Measurements from ENCODE around the gene ADAMTS17.
"Not testable (repeated sequence)": the region's sequence is repeated elsewhere in the genome, so short reads cannot be mapped to it uniquely, and the experiment has no call there.

The ADAMTS17 gene

DNA sequence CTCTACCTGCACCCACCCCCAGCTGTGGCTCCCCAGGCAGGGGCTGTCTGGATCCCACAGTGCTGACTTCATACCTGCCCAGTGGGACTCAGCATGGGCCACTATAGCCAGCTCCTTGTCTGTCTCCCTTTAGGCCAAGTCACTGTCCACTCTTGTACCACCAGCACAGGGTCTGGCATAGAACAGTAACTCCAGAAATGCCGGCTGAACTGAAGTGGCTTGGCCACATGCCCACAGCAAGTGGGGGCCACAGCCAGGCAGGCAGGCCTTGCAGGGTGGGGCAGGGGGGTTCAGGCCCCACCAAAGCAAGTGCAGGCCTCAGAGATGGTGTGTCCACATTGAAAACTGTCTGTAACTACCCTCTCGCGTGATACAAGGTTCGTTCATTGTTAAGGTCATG, 355.9 kb downstream of the ADAMTS17 start:
- no peak for TF ChIP-seq GATA1 (IDR thresholded peaks at IDR 0.05; ENCODE audit: low read depth, low read length)
- TF ChIP-seq POLR2A (IDR thresholded peaks at IDR 0.05; ENCODE audit: low read length) = no peak
- no peak for DNase-seq

DNA sequence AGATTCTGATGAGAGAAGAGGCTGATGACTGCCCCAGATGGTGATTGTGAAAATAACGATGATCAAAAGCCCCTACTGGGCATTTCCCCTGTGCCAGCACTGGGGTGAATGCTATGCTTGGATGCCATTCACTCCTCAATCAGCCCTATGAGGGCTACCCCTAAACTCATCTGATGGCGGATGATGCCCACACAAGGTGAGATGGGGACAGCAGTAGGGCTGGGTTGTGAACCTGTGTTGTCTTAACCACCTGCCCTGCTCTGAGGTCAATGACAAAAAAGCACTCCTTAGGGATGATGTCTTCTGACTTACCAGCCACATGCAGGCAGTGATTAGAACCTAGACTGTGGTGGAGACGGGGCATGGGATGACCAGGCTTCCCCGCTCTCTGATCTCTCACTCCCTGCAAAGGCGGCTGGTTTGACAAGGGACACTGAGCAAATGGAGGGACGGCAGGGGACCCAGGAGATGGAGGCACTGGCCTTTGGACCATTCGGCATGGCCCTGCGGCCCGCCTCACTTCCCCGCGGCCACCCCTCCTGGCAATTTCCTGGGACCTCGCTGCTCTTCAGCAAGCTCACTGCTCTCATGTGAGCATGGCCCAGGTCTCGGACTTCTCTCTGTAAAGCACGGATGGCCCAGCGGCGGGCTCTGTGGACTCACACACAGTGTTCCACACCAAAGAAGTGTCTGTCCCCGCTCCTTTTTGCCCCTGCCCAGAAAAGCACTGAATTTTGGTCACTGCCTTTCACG, 357.1 kb downstream of the ADAMTS17 start:
- TF ChIP-seq GATA1 (IDR thresholded peaks at IDR 0.05; ENCODE audit: low read depth, low read length) (no peak), POLR2A (IDR thresholded peaks at IDR 0.05; ENCODE audit: low read length) (no peak)
- no peak for DNase-seq

DNA sequence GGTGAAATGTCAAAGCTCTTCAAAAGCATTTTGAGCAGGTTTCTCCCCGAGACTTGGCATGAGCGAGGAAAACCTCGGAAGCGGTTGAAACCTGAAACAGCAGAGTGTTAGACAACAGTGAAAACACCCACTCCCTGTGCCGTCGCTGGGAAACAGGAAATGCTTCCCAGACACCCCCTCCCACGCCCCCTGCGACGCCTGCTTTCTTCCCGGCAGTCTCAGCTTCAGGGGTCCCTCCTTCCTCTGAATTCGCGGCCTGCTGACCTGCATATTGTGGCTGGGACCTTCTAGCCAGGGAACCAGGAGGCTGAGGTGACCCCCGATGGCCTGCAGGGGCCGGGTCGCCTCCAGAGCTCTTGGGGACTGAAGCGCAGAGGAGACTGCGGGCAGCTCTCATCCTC, 357.9 kb downstream of the ADAMTS17 start:
- DNase-seq = no peak
- TF ChIP-seq GATA1 (IDR thresholded peaks at IDR 0.05; ENCODE audit: low read depth, low read length) (no peak), POLR2A (IDR thresholded peaks at IDR 0.05; ENCODE audit: low read length) (no peak)

DNA sequence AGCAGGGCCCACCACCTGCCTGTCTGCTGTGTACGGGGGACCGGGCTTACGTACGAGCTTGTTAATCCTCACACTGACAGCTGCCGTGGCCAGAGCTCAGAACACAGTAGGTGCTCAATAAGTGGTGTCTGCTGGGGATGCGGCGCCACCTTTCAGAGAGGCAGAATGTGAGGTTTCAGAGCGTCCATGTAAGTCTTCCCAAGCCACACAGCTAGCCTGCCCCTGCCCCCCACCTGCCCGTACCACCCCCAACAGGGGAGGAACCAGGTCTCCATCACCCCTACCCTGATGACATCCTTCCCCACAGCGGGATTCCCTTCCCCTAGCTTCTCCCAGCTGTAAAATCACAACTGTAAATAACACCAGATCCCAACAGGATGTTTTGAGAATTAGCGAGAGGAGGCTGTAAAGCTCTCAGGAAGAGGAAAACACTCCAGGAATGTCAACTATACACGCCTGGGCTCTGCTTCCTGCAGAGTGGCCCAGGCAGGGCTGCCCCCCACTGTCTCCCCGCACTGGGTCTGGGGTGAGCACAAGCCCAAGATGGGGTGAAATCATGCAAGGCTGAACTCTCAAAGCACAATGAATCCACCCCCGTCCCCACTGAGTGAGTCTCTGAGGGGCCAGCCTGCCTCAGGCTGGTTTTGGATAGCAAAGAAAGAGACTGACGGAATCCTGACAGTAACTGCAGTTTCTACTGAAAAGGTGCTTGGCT, 358.4 kb downstream of the ADAMTS17 start:
- DNase-seq = no peak

DNA sequence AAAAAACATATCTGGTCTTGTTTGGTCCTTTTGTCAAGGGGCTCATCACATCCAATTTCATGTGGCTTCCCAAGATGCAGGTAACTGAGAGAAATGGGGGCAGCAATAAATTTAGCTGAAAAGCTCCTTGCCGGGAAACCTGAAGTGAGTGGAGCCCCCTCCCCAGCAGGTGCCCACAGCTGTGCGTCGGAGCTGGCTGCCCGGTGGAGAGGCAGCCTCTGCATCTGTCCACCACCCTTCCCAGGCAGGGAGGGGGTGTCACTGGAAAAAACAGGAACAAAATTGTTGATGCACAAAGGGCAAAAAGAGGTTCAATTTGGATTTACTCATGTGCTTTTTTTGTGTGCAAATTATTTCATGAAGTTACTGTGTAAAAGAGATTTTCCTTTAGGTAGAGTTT, 359.1 kb downstream of the ADAMTS17 start:
- DNase-seq = no peak
- TF ChIP-seq POLR2A (IDR thresholded peaks at IDR 0.05; ENCODE audit: low read length) (no peak), GATA1 (IDR thresholded peaks at IDR 0.05; ENCODE audit: low read depth, low read length) (no peak)

More for the DNA sequence above, 358.4 kb downstream of the ADAMTS17 start:
- TF ChIP-seq GATA1 (IDR thresholded peaks at IDR 0.05; ENCODE audit: low read depth, low read length) (no peak), POLR2A (IDR thresholded peaks at IDR 0.05; ENCODE audit: low read length) (no peak)

DNA sequence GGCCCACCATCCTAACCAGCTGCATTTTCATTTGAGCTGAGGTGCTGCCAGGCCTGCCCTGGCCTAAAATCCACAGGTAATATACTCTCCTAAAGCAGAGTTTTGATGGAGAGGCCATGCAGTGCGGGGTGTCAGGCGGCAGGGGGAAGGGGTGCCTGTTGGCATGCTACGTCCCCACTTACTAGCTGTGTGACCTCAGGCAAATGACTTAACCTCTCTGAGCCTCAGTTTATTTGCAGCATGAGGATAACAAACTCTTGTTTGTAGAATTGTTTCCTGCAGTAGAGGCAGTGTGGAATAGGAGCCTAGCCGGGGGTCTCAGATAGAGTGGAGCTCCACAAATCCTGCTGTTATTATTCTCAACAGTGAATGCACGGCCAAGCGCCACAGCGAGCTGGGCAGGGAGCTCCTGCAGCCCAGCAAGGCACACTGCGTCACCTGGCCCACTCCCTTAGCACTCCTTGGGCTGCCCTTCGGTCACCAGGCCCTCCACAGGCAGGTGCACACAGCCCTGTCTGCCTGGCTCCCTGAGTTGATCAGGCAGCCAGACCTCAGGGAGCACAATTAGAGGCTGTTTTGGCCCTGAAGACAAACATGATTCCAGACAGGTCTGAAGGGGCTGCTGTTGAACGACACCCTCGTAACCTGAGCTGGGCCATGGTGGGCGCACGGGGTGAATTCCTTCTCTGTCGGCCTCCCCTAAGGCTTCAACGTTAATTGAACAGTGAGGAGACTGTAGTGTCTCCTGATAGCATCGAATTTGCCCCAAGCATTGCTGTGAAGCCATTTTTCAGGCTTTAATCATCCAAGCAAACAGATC, 359.7 kb downstream of the ADAMTS17 start:
- DNase-seq = no peak
- TF ChIP-seq GATA1 (IDR thresholded peaks at IDR 0.05; ENCODE audit: low read depth, low read length) (no peak), POLR2A (IDR thresholded peaks at IDR 0.05; ENCODE audit: low read length) (no peak)

DNA sequence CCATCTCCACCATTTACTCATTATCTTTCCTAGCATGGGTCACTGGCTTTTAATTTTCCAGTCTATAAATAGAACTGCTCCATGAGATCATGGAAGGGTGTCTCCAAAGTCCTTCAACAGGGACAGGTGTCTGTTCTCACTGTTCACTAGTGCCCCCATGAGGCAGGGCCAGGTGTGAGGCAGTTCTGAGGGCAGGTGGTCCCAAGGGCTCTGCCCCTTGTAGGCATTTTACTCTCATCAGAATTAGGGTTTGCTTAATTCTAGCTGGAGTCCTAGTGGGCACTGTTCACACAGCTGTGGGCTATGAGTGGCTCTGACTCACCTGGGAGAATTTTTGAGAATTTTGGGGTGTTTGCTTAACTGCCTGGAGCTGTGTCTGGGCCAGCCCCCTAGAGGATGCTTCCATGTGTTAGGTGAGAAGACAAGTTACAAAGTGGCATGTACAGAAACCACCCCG, 360.6 kb downstream of the ADAMTS17 start:
- TF ChIP-seq POLR2A (IDR thresholded peaks at IDR 0.05; ENCODE audit: low read length) (no peak), GATA1 (IDR thresholded peaks at IDR 0.05; ENCODE audit: low read depth, low read length) (no peak)
- no peak for DNase-seq

DNA sequence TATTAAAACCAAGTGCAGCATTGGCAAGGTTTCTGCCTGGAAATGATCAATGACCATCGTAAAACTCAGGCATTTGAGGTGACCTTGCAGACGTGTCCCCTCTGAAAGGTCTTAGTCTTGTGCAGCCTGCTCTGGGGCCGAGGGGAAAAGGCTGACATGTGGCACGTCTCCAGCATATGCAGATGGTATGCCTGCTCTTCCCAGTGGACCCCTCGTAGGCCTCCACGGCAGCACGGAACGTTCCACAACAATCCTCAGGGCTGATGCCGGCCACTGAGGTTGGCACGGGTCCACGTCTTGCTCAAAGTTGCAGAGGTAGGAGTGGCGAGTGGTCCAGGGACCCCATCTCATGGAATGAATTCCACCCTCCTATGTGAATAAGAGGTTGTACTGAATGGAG, 361.0 kb downstream of the ADAMTS17 start:
- no peak for DNase-seq

DNA sequence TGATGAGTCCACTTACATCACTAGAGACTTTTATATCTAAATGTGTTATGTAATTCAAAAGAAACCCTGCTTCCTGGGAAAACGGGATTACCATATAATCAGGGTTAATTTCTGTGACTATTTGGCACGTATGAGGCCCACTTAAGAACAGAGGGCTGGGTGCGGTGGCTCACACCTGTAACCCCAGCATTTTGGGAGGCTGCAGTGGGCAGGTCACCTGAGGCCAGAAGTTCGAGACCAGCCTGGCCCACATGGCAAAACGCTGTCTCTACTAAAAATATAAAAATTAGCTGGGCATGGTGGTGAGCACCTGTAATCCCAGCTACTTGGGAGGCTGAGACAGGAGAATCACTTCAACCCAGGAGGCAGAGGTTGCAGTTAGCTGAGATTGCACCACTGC, 361.9 kb downstream of the ADAMTS17 start:
- DNase-seq = not testable (repeated sequence)

More for the DNA sequence above, 361.0 kb downstream of the ADAMTS17 start:
- TF ChIP-seq POLR2A (IDR thresholded peaks at IDR 0.05; ENCODE audit: low read length) (no peak), GATA1 (IDR thresholded peaks at IDR 0.05; ENCODE audit: low read depth, low read length) (no peak)

DNA sequence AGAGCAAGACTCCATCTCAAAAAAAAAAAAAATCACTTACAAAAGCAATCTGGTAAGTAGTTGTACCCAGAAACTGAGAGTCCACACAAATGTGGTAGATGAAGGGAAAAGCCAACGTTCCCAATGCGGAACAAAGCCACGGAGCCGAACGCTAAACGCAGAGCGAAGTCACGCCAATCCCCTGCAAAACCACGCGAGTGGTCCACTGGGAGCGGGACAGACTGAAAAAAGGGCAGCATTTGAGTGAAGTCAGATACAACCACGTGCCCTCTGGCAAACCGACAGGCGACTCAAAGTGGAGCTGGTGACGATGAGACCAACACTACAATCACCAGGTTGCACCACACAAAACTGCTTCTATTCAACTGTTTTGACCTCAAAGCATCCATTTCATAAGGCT, 362.4 kb downstream of the ADAMTS17 start:
- no peak for DNase-seq
- TF ChIP-seq GATA1 (IDR thresholded peaks at IDR 0.05; ENCODE audit: low read depth, low read length) = no peak
- no peak for TF ChIP-seq POLR2A (IDR thresholded peaks at IDR 0.05; ENCODE audit: low read length)

DNA sequence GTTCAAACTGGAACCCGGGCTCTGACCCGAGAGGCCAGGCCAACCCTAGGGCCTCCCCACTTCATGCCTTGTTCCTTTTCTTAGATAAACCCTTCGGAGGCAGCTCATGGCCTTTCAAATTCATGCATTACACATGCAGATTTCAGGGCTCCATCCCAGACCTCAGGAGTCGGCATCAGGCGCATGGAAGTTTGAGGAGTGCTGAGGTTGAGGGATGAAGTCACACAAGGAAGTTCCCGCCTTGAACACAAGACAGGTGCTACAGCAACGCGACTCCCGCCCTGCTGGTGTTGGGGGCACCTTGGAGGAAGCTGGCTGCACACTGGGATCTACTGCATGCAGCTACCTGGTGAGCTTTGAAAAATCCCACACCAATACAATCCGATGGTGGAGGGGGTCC, 363.3 kb downstream of the ADAMTS17 start:
- DNase-seq = no peak
- TF ChIP-seq POLR2A (IDR thresholded peaks at IDR 0.05; ENCODE audit: low read length) = no peak
- TF ChIP-seq GATA1 (IDR thresholded peaks at IDR 0.05; ENCODE audit: low read depth, low read length) = no peak

DNA sequence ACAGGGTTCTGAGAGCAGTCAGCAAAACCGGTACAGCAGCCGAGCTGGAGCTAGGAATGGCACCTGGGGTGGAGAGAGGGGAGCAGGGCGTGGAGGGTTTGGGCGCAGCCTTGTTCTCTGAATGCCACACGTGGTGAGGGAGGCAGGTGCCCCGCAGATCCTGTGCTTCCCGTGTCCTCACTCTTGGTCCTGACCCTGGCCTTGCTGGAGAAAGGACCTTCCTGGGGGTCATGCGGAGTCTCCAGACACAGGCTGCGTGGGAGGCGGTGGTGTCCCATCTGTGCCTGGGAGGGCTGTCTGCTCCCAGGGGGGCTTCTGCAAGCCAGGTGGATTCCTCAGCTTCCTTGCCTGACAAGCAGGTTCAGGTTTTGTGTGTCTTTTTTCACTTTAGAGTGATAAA, 363.8 kb downstream of the ADAMTS17 start:
- TF ChIP-seq GATA1 (IDR thresholded peaks at IDR 0.05; ENCODE audit: low read depth, low read length) = no peak
- TF ChIP-seq POLR2A (IDR thresholded peaks at IDR 0.05; ENCODE audit: low read length) = no peak
- DNase-seq = no peak

DNA sequence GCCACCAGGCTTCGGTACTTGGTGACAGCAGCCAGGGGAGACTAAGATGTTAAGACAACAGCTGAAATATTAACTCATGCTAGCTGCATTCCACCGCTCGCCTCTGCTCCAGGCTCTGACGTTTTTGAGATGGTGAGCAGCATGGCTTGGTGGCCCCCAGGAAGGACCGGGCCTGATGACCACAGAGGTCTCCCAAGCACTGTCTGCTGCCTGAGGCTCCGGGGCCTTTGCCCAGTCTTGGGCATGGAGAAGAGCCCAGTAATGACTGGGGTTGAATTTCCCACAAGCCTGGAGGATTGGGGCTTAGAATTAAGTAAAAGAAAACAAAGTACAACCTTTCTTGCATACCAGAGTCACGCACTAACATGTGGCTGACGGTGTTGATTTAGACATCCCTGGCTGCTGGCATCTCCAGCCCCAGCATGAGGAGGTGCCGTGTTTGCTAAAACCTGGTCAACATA, 364.9 kb downstream of the ADAMTS17 start:
- DNase-seq = no peak
- TF ChIP-seq GATA1 (IDR thresholded peaks at IDR 0.05; ENCODE audit: low read depth, low read length) (no peak), POLR2A (IDR thresholded peaks at IDR 0.05; ENCODE audit: low read length) (no peak)

DNA sequence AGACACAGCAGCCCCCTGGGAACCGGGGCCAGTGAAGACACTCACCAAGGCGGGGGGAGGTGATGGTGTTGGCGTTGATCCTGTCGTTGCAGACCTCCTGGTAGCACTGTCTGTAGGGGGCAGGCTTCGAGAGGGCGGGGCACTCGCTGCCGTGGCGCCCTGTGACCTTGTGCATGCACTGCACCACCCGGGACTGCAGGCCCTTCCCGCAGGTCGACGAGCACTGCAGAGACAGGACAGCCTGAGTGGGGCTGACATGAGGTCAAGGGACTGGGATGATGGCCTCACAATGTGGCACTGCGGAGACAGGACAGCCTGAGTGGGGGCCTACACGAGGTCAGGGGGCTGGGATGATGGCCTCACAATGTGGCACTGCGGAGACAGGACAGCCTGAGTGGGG, 365.8 kb downstream of the ADAMTS17 start:
- TF ChIP-seq GATA1 (IDR thresholded peaks at IDR 0.05; ENCODE audit: low read depth, low read length) = no peak
- no peak for TF ChIP-seq POLR2A (IDR thresholded peaks at IDR 0.05; ENCODE audit: low read length)
- DNase-seq = no peak
